CD4-positive, alpha-beta T cell treated with Interleukin-17A for 4 hours (primary cell): ENCODE measurements around the gene SMTN.
A peak's percentile ranks its signal among the peaks of the same experiment; 100 is the strongest.
"Not testable (repeated sequence)": the region's sequence is repeated elsewhere in the genome, so short reads cannot be mapped to it uniquely, and the experiment has no call there.

Experiments used
- DNase-seq: peaks from one replicate; pipeline ENCODE4 v3.0.0-alpha.2; 2020; ENCODE audit warnings: mixed read lengths

The SMTN gene

GRCh38 chr22:31106001-31106571 lies 25.0 kb downstream of the SMTN start:
- DNase-seq, result no peak

- no peak for DNase-seq
These were observed 25.6 kb downstream of the SMTN start for GRCh38 chr22:31106731-31107177.

GRCh38 chr22:31107178-31107893 lies 26.2 kb downstream of the SMTN start, which contains the start of gene SELENOM:
Gene SELENOM (minus strand): TSS chr22:31107568. CDS start chr22:31107505, 63 bp downstream.
- peak; percentile 96 for DNase-seq

- no peak for DNase-seq
These were observed 26.7 kb downstream of the SMTN start for GRCh38 chr22:31107894-31108218.

GRCh38 chr22:31112547-31113091 lies 31.5 kb downstream of the SMTN start:
- DNase-seq, result not testable (repeated sequence)

GRCh38 chr22:31118046-31118820 lies 37.1 kb downstream of the SMTN start:
- no peak for DNase-seq

GRCh38 chr22:31119026-31119717 lies 38.1 kb downstream of the SMTN start:
- no peak for DNase-seq

GRCh38 chr22:31120230-31120629 lies 39.1 kb downstream of the SMTN start:
- no peak for DNase-seq

- DNase-seq, result no peak
These were observed 39.5 kb downstream of the SMTN start for GRCh38 chr22:31120642-31121041.

- DNase-seq, result no peak
These were observed 40.3 kb downstream of the SMTN start for GRCh38 chr22:31121403-31121802.

GRCh38 chr22:31122196-31122531 lies 41.0 kb downstream of the SMTN start:
- DNase-seq, result no peak

- no peak for DNase-seq
These were observed 41.6 kb downstream of the SMTN start, which contains the start of gene INPP5J for GRCh38 chr22:31122532-31123291. Gene INPP5J (plus strand): TSS chr22:31122966. CDS start chr22:31123015, 49 bp downstream.

- DNase-seq, result no peak
These were observed 42.1 kb downstream of the SMTN start for GRCh38 chr22:31123292-31123602.

GRCh38 chr22:31124290-31124689 lies 43.2 kb downstream of the SMTN start:
- DNase-seq, result no peak

GRCh38 chr22:31124811-31125465 lies 43.8 kb downstream of the SMTN start:
- no peak for DNase-seq

GRCh38 chr22:31125521-31126117 lies 44.5 kb downstream of the SMTN start:
- no peak for DNase-seq

- DNase-seq, result no peak
These were observed 45.2 kb downstream of the SMTN start for GRCh38 chr22:31126128-31126868.

GRCh38 chr22:31126869-31127175 lies 45.7 kb downstream of the SMTN start:
- DNase-seq, result no peak

GRCh38 chr22:31127181-31127772 lies 46.2 kb downstream of the SMTN start:
- no peak for DNase-seq

- DNase-seq, result no peak
These were observed 47.0 kb downstream of the SMTN start for GRCh38 chr22:31128156-31128555.
